ENCODE data around the gene C1orf53.
"Not testable (repeated sequence)": the region's sequence is repeated elsewhere in the genome, so short reads cannot be mapped to it uniquely, and the experiment has no call there.

C1orf53 gene

GRCh38 chr1:197922070-197922390 is 19.6 kb downstream of the C1orf53 start:
- no peak for DNase-seq

GRCh38 chr1:197923038-197923437 is 20.6 kb downstream of the C1orf53 start:
- no peak for DNase-seq

GRCh38 chr1:197924516-197925123 is 22.2 kb downstream of the C1orf53 start:
- peak; percentile 35 for DNase-seq

GRCh38 chr1:197927908-197928665 is 25.7 kb downstream of the C1orf53 start:
- DNase-seq = no peak

- DNase-seq = peak; percentile 53
Observed at GRCh38 chr1:197928849-197929336, 26.5 kb downstream of the C1orf53 start.

- no peak for DNase-seq
Observed at GRCh38 chr1:197933016-197933415, 30.6 kb downstream of the C1orf53 start.

- DNase-seq = no peak
Observed at GRCh38 chr1:197933647-197934046, 31.2 kb downstream of the C1orf53 start.

- no peak for DNase-seq
Observed at GRCh38 chr1:197937381-197937780, 35.0 kb downstream of the C1orf53 start.

- no peak for DNase-seq
Observed at GRCh38 chr1:197937892-197938291, 35.5 kb downstream of the C1orf53 start.

GRCh38 chr1:197939159-197939980 is 36.9 kb downstream of the C1orf53 start:
- not testable (repeated sequence) for DNase-seq

GRCh38 chr1:197942042-197942441 is 39.6 kb downstream of the C1orf53 start:
- no peak for DNase-seq

- no peak for DNase-seq
Observed at GRCh38 chr1:197944485-197944884, 42.1 kb downstream of the C1orf53 start.

- DNase-seq = peak; percentile 41
Observed at GRCh38 chr1:197948926-197949899, 46.8 kb downstream of the C1orf53 start.

- no peak for DNase-seq
Observed at GRCh38 chr1:197951089-197951488, 48.7 kb downstream of the C1orf53 start.

- DNase-seq = no peak
Observed at GRCh38 chr1:197951617-197952175, 49.3 kb downstream of the C1orf53 start.

GRCh38 chr1:197953472-197953871 is 51.0 kb downstream of the C1orf53 start:
- DNase-seq = not testable (repeated sequence)

GRCh38 chr1:197954718-197955418 is 52.4 kb downstream of the C1orf53 start:
- DNase-seq = no peak

GRCh38 chr1:197955486-197956394 is 53.3 kb downstream of the C1orf53 start:
- DNase-seq = no peak
